Stimulated activated CD4-positive, alpha-beta T cell treated with anti-CD3 and anti-CD28 coated beads, Interleukin-12 subunit alpha, Interleukin-12 subunit beta, amount 100 ng/mL, for 4 hours (primary cell): Measurements from ENCODE around the gene NCAPD2.
"Not testable (repeated sequence)": the region's sequence is repeated elsewhere in the genome, so short reads cannot be mapped to it uniquely, and the experiment has no call there.

Experiments used
- DNase-seq: peaks from one replicate; pipeline ENCODE4 v3.0.0-alpha.2; 2020

NCAPD2 gene

DNA sequence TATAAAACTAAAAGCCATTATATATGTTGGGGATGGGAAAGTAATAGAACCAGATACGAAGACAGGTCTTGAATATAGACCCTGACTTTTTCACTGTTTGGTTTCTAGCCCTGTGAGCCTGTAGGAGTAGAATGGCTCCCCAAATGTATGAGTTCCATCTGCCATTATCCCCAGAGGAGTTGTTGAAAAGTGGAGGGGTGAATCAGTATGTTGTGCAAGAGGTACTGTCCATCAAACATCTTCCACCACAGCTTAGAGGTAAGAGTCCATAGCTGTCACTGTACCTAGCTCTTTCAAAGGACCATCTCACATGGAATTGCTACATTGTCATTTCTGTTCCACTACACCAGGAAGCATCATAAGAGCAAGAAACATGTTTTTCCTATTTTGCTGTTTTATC is 1.1 kb downstream of the NCAPD2 start:
- DNase-seq: no peak

DNA sequence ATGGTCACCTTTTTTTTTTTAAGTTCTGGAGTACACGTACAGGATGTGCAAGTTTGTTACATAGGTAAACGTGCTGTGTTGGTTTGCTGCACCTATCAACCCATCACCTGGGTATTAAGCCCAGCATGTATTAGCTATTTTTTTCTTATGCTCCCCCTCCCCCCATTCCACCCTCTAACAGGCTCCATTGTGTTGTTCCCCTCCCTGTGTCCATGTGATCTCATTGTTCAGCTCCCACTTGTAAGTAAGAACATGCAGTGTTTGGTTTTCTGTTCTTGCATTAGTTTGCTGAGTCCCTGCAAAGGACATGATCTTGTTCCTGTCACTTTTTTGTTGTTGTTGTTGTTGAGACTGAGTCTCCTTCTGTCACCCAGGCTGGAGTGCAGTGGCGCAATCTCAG is 3.4 kb downstream of the NCAPD2 start:
- not testable (repeated sequence) for DNase-seq

DNA sequence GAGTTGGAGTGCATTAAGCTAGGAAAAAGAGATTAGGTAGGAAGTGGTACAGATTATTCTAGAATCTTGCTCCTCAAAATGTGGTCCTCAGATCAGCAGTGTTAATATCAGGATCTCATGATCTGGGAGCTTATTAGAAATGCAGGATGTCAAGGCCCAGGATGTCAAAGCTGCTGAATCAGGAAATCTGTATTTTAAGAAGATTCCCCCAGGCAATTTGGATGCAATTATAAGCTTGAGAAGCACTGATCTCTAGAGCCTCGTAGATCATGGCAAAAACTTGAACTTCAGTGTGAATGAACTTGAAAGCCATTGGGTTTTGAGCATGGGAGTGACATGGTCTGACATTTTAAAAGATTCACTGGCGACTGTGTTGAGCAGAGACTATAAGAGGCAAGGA is 6.6 kb downstream of the NCAPD2 start:
- DNase-seq: no peak

DNA sequence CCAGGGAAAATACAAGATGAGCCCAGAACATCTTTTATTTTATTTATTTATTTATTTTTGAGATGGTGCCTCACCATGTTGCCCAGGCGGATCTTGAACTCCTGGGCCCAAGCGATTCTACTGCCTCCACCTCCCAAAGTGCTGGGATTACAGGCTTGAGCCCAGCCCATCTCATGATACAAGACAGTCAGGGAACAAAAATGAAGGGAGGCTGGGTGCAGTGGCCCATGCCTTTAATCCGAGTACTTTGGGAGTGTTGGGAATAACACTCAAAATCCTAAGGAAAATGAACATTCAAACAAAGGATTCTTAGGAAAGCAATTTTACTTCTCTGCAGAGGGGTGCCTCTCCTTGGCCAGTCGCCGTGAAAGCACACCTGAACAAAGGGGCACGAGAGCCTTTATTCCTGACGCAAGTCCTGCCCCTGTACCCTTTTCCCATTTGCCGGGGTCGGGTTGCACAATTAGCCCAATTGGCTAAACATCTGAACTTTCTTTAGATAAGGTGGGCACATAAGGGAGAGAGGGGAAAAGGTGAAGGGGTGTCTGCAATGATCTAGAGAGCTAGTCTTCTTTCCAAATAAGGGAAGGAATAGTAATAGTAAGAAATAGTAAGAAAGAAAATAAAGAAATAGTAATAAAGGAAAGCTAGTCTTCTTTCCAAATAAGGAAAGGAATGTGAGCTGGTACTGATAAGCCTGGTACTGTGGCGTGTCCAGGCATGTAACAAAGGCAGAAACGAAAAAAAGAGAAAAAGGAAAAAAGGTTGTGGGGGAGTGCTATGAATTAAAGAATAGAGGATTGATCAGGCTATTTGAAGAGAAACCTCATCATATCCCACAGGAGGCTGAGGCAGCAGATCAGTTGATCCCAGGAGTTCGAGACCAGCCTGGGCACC is 13.4 kb downstream of the NCAPD2 start:
- DNase-seq: no peak

DNA sequence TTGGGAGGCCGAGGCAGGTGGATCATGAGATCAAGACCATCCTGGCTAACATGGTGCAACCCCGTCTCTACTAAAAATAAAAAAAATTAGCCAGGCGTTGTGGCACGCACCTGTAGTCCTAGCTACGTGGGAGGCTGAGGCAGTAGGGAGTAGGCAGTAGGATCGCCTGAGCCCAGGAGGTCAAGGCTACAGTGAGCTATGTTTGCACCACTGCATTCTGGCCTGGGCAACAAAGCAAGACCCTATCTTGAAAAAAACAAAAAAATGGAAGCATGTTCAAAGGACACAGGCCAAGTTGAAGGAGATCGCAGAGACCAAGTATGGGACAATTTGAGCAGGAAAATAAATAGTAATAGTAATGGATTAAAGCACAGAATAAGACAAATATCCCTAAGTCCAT is 14.2 kb downstream of the NCAPD2 start:
- no peak for DNase-seq

DNA sequence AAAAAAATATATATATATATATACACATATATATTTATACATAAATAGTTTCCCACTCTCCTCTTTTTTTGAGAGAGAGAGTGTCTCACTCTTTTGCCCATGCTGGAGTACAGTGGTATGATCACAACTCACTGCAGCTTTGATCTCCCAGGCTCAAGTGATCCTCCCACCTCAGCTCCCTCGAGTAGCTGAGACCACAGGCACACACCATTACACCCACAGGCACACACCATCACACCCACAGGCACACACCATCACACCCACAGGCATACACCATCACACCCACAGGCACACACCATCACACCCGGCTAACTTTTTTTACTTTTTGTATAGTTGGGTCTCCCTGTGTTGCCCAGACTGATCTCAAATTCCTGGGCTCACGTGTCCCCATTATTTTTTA is 26.3 kb downstream of the NCAPD2 start:
- DNase-seq: no peak

DNA sequence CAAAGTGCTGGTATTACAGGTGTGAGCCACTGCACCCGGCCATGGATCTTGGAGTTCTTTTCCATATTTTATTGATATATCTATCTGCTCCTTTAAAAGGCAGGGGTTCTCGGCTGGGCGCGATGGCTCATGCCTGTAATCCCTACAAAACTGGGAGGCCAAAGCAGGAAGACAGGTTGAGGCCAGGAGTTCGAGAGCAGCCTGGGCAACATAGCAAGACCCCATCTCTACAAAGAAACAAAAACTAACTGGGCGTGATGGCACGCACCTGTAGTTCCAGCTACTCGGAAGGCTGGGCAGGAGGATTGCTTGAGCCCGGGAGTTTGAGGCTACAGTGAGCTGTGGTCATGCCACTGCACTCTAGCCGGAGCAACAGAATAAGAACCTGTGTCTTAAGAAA is 28.3 kb downstream of the NCAPD2 start:
- DNase-seq: no peak

DNA sequence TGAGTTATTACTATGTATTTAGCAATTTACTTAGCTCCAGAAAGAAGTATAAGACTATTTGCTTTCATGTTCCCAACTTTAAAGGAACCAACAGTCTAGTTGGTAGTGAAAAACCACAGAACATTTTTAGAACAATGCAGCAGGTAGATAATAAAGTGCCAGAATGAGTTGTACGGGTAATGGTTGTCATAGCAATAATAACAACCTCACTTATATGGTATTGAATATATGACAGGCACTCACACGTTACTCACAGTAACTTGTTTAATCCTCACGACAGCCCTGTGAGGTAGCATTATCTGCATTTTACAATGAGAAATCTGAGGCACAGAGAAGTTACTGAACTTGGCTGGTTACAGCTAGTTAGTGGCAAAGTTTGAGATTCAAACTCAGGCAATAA is 29.8 kb downstream of the NCAPD2 start:
- DNase-seq: no peak

DNA sequence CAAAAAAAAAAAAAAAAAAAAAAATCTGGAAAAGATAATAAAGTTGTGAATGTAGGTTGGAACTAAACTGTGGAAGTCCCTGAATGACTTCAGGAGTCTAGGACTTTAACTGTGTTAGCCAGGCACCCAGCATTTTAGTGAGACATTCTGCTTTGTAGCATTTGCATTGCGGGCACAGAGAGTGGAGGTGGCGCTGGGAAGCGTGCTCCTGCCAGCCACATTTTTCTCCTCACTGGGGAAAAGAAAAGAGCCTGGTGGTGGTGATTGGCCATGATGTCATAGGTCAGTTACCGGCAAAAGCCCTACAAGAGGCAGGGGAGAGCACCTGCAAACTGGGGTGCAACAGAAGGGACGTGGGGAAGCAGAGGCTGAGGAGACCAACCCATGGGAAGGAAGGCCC is 30.7 kb downstream of the NCAPD2 start:
- no peak for DNase-seq

DNA sequence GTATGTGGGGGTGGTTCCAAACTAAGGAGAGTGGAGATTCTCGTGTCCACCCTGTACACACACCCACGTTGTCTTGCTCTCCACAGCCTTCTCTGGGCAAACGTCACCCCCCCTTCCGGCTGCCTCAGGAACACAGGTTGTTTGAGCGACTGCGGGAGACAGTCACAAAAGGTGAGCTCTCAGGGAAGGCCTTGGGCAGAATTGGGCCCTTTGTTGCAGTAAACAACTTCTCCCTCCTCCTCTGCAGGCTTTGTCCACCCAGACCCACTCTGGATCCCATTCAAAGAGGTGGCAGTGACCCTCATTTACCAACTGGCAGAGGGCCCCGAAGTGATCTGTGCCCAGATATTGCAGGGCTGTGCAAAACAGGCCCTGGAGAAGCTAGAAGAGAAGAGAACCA is 32.3 kb downstream of the NCAPD2 start:
- no peak for DNase-seq

DNA sequence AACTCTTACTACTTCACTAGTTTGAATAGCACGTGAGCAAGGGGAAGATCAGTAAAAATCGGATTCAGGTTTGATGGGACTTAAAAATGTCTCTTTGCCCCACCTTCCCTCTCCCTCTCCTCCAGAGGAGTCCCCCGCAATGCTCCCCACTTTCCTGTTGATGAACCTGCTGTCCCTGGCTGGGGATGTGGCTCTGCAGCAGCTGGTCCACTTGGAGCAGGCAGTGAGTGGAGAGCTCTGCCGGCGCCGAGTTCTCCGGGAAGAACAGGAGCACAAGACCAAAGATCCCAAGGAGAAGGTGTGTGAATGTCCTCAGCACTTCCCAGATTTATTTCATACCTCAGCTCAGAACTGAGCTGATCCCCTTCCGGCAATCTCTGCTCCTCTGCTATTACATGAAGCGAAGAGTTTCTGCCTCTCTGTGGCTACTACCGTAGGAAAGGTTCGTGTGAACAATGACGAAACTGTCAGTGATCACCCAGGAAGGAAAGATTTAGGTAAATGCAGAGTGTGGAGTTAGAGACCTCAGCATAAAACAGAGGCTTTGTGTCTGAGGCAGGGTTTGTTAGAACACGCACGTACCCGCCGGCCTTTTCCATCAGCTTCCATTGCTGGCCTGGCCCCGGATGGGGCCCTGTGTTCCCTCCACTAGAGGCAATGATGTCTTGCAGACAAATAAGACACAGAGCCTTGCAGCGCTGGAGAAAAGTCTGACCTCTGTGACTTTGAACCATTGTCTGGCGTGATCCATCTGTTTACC is 33.0 kb downstream of the NCAPD2 start:
- DNase-seq: no peak

DNA sequence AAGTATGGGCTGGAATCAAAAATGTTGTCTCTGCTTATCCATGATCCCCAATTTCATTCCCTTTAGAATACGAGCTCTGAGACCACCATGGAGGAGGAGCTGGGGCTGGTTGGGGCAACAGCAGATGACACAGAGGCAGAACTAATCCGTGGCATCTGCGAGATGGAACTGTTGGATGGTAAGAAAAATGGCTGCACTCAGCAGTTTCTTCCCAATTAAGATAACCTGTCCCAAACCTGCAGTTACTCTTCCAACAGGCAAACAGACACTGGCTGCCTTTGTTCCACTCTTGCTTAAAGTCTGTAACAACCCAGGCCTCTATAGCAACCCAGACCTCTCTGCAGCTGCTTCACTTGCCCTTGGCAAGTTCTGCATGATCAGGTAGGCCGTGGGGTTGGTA is 33.8 kb downstream of the NCAPD2 start:
- no peak for DNase-seq

DNA sequence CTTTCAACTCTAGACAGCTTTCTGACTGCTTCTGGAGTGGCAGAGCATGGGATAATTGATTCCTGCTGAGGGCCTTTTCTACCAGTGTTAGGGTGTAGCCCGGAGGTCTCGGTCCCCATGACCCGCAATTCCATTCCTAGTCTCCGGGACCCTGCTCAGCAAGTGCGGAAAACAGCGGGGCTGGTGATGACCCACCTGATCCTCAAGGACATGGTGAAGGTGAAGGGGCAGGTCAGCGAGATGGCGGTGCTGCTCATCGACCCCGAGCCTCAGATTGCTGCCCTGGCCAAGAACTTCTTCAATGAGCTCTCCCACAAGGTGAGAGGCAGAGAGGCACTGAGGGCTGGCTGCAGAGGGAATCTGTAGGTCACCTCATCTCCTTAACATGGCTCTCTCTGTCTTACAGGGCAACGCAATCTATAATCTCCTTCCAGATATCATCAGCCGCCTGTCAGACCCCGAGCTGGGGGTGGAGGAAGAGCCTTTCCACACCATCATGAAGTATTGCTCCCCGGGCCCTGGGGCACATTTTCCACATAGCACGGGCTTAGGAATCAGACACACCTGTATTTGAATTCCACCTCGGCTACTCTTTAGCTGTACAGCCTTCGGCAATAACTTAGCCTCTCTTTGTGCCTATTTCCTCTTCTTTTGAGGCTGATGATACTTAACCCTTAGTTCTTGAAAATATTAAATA is 34.8 kb downstream of the NCAPD2 start:
- no peak for DNase-seq

DNA sequence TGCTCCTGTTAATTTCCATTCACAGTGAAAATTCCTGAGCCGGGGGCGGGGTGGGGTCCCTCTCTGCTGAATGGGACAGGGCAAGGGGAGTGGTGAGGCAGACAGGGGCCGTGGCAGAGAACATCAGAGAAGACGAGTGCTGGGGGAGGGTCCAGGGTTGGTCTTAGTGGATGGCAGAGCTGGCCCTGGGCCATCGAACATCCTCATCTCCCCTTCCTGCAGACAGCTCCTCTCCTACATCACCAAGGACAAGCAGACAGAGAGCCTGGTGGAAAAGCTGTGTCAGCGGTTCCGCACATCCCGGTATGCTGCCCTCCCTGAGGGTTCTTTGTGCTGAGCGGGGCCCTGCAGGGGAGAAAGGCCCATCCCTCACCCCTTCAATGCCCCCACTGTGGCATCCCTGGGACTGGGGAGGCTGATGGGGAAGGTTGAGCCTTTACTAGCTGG is 35.4 kb downstream of the NCAPD2 start:
- no peak for DNase-seq

DNA sequence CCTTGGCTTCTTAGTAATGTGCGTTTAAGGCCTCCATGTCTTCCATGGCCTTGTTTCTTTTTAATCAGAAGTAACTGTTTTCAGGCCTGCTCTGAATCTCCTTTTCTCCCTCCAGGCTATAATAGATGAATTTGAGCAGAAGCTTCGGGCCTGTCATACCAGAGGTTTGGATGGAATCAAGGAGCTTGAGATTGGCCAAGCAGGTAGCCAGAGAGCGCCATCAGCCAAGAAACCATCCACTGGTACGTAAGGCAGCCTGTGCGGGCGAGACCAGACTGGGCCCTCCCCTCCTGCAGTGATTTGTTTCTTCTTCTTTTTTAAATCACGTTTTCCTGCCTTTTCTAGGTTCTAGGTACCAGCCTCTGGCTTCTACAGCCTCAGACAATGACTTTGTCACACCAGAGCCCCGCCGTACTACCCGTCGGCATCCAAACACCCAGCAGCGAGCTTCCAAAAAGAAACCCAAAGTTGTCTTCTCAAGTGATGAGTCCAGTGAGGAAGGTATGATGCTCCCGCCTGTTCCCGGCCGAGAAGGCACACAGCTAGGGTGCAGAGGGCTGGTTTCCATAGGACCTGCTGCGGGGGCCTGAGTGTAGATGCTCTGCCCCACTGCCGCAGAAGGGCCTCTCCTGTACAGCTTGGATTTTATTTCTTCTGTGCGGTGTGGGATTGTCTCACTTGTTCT is 36.8 kb downstream of the NCAPD2 start:
- DNase-seq: no peak

DNA sequence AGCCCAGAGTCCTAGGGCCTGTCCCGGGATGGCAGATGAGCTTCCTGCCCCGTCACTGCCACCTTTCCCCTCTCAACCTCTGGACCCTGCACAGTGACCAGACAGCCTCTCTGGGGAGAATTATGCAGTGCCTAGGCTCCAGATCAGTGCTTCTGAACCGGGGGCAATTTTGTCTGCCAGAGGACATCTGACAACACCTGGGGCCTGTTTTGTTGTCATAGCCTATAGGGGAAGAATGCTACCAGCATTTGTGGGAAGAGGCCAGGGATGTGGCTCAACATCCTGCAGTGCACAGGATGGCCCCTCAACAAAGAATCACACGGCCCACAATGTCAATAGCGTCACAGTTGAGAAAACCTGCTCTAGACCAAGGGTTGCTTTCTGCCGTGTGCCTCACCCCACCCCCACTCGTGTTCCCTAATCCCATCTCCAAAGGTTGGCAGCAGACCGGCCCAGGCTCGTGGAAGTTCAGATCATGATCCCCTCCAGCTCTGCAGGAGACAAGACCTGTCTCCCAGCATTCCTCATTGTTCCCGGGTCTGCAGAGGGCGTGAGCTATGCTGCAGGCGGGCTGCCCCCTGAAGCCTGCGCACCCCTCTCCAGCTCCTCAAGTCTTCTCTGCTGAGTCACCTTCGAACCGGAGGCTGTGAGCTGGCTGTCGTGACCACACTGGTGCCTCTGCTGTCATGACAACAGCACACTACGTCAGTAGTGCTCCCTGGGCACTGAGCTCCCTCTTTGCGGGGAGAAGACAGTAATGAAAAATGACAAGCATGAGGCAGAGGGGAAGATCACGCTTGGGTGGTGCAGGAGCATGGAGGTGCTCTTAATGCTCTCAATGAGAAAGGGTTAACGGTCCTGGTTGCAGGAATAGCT is 38.4 kb downstream of the NCAPD2 start:
- peak; percentile 73 for DNase-seq

DNA sequence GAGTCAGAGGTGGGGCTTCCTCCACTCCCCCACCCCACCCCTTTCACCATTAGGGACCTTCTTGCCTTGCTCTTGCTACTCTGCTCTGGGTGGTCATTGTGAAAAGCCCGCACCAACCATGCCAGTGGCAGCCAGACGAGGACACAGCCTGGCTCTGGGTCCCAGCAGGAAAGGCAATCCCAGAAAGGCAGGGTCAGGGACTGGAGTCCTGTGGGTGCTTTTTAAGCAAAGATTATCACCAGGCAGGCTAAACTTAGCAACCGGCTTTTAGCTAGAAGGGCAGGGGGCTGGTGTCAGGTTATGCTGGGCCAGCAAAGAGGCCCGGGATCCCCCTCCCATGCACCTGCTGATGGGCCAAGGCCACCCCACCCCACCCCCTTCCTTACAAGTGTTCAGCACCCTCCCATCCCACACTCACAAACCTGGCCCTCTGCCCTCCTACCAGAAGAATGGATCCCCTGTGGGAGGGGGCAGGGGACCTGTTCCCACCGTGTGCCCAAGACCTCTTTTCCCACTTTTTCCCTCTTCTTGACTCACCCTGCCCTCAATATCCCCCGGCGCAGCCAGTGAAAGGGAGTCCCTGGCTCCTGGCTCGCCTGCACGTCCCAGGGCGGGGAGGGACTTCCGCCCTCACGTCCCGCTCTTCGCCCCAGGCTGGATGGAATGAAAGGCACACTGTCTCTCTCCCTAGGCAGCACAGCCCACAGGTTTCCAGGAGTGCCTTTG is 39.2 kb downstream of the NCAPD2 start:
- peak; percentile 33 for DNase-seq

DNA sequence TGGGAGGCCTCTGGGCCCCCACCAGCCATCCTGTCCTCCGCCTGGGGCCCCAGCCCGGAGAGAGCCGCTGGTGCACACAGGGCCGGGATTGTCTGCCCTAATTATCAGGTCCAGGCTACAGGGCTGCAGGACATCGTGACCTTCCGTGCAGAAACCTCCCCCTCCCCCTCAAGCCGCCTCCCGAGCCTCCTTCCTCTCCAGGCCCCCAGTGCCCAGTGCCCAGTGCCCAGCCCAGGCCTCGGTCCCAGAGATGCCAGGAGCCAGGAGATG is 39.7 kb downstream of the NCAPD2 start:
- no peak for DNase-seq

DNA sequence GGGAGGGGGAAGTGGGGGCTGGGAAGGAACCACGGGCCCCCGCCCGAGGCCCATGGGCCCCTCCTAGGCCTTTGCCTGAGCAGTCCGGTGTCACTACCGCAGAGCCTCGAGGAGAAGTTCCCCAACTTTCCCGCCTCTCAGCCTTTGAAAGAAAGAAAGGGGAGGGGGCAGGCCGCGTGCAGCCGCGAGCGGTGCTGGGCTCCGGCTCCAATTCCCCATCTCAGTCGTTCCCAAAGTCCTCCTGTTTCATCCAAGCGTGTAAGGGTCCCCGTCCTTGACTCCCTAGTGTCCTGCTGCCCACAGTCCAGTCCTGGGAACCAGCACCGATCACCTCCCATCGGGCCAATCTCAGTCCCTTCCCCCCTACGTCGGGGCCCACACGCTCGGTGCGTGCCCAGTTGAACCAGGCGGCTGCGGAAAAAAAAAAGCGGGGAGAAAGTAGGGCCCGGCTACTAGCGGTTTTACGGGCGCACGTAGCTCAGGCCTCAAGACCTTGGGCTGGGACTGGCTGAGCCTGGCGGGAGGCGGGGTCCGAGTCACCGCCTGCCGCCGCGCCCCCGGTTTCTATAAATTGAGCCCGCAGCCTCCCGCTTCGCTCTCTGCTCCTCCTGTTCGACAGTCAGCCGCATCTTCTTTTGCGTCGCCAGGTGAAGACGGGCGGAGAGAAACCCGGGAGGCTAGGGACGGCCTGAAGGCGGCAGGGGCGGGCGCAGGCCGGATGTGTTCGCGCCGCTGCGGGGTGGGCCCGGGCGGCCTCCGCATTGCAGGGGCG is 40.2 kb downstream of the NCAPD2 start, which contains the start of gene GAPDH:
Gene GAPDH, plus strand, starts transcription at position 595 of the 772 bp plus-strand sequence. CDS start 316 bp downstream, outside the sequence.
- DNase-seq: peak; percentile 86

DNA sequence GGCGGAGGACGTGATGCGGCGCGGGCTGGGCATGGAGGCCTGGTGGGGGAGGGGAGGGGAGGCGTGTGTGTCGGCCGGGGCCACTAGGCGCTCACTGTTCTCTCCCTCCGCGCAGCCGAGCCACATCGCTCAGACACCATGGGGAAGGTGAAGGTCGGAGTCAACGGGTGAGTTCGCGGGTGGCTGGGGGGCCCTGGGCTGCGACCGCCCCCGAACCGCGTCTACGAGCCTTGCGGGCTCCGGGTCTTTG is 40.7 kb downstream of the NCAPD2 start:
- no peak for DNase-seq
